IMR-90 (cell line): ENCODE data around the gene SLC6A9. TPM values are rescaled to one million over a fixed set of nuclear protein-coding genes. Genes with fewer than 3 reads are reported as not detected.

Experiments used
- ATAC-seq: fragments of 200-7000 bp; cut with Tn5 transposase; 2 replicates; pipeline ENCODE4 v1.9.1; 2020; ENCODE audit warnings: low read depth, mild to moderate bottlenecking, moderate library complexity
- BruUV-seq: library from RNA; stranded (reverse); fragments of 400-500 nt; replicated peaks from 2 replicates; lab custom pipeline; 2021; lab: Mats Ljungman, UMichigan
- CTCF ChIA-PET: fragments of 300-600 bp; formaldehyde crosslinking; extraction: SDS; loops from one replicate; lab custom pipeline; 2021; ENCODE audit warnings: antibody characterized with exemption; lab: Yijun Ruan, JAX
- POLR2A ChIA-PET: fragments of 300-600 bp; sonication (Branson Sonifier 250); formaldehyde crosslinking; loops from one replicate; lab custom pipeline; 2022; ENCODE audit warnings: antibody characterized with exemption; ENCODE audit not compliant: unreplicated experiment; lab: Charles Lee
- DNase-seq: peaks from one replicate; pipeline ENCODE4 v3.0.0; 2013
- H2AFZ ChIP-seq: replicated peaks from 2 replicates; pipeline ENCODE3; 2013; ENCODE audit warnings: low read length, mild to moderate bottlenecking; ENCODE audit not compliant: poor library complexity
- H2AK5ac ChIP-seq: 2 replicates; pipeline ENCODE4 v1.6.1; 2013; ENCODE audit warnings: low read depth, low read length, inconsistent platforms
- H2AK9ac ChIP-seq: replicated peaks from 2 replicates; pipeline ENCODE3; 2013; ENCODE audit warnings: mild to moderate bottlenecking, low read depth, low read length, moderate library complexity; ENCODE audit not compliant: poor library complexity
- H2BK120ac ChIP-seq: 2 replicates; pipeline ENCODE4 v1.6.1; 2013; ENCODE audit warnings: low read depth, low read length, inconsistent platforms
- H2BK15ac ChIP-seq: 3 replicates; pipeline ENCODE4 v1.6.1; 2013; ENCODE audit warnings: low read depth, low read length, inconsistent platforms
- H2BK20ac ChIP-seq: 2 replicates; pipeline ENCODE4 v1.6.1; 2013; ENCODE audit warnings: low read depth, mild to moderate bottlenecking, inconsistent platforms, low read length, moderate library complexity
- H2BK5ac ChIP-seq: 2 replicates; pipeline ENCODE4 v1.6.1; 2013; ENCODE audit warnings: mild to moderate bottlenecking, low read depth, low read length, inconsistent platforms; ENCODE audit not compliant: poor library complexity, severe bottlenecking
- H3K14ac ChIP-seq: replicated peaks from 2 replicates; pipeline ENCODE4 v1.6.1; 2013; ENCODE audit warnings: low read depth, low read length, inconsistent platforms
- H3K18ac ChIP-seq: 2 replicates; pipeline ENCODE4 v1.6.1; 2013; ENCODE audit warnings: low read depth, low read length, control low read depth
- H3K23ac ChIP-seq: 2 replicates; pipeline ENCODE4 v1.6.1; 2013; ENCODE audit warnings: low read depth, low read length, inconsistent platforms
- H3K27ac ChIP-seq: 2 replicates; pipeline ENCODE4 v1.5.1; 2013; ENCODE audit warnings: mild to moderate bottlenecking, control low read depth, low read length; ENCODE audit not compliant: insufficient read depth
- H3K27me3 ChIP-seq: 2 replicates; pipeline ENCODE4 v1.6.1; 2013; ENCODE audit warnings: low read length; ENCODE audit not compliant: control insufficient read depth, insufficient read depth
- H3K36me3 ChIP-seq: 2 replicates; pipeline ENCODE4 v1.6.1; 2013; ENCODE audit warnings: low read length, mixed read lengths; ENCODE audit not compliant: control insufficient read depth, insufficient read depth
- H3K4ac ChIP-seq: 2 replicates; pipeline ENCODE4 v1.6.1; 2013; ENCODE audit warnings: low read depth, low read length, inconsistent platforms
- H3K4me1 ChIP-seq: 2 replicates; pipeline ENCODE4 v1.6.1; 2013; ENCODE audit warnings: low read length, mixed read lengths; ENCODE audit not compliant: control insufficient read depth, insufficient read depth
- H3K4me2 ChIP-seq: 2 replicates; pipeline ENCODE4 v1.6.1; 2013; ENCODE audit warnings: low read depth, mild to moderate bottlenecking, control low read depth, low read length, moderate library complexity
- H3K4me3 ChIP-seq: 2 replicates; pipeline ENCODE4 v1.5.1; 2013; ENCODE audit warnings: low read depth, mild to moderate bottlenecking, control low read depth, low read length, moderate library complexity; ENCODE audit not compliant: insufficient read depth
- H3K56ac ChIP-seq: 2 replicates; pipeline ENCODE4 v1.6.1; 2013; ENCODE audit warnings: low read length, inconsistent platforms; ENCODE audit not compliant: insufficient read depth; ENCODE audit errors: extremely low read depth
- H3K79me1 ChIP-seq, 2 experiments: 2 replicates each; pipeline ENCODE4 v1.6.1; 2013; ENCODE audit warnings: low read length in 2 of 2, inconsistent platforms in 1 of 2, low read depth in 1 of 2
- H3K9ac ChIP-seq: 2 replicates; pipeline ENCODE4 v1.6.1; 2013; ENCODE audit warnings: low read depth, low read length, control low read depth
- H3K9me1 ChIP-seq: 2 replicates; pipeline ENCODE4 v1.6.1; 2013; ENCODE audit warnings: low read length, inconsistent platforms; ENCODE audit not compliant: insufficient read depth
- H3K9me3 ChIP-seq: 2 replicates; pipeline ENCODE4 v1.6.1; 2013; ENCODE audit warnings: low read length; ENCODE audit not compliant: control insufficient read depth, insufficient read depth
- H4K20me1 ChIP-seq: 2 replicates; pipeline ENCODE4 v1.6.1; 2013; ENCODE audit warnings: low read length, inconsistent platforms; ENCODE audit not compliant: insufficient read depth
- H4K5ac ChIP-seq: 2 replicates; pipeline ENCODE4 v1.6.1; 2013; ENCODE audit warnings: mild to moderate bottlenecking, low read depth, low read length, control low read depth
- H4K8ac ChIP-seq, 2 experiments: 2 replicates each; pipeline ENCODE4 v1.6.1; 2013; ENCODE audit warnings: low read depth in 2 of 2, low read length in 2 of 2, control low read depth in 1 of 2, inconsistent platforms in 1 of 2
- H4K91ac ChIP-seq: 2 replicates; pipeline ENCODE4 v1.6.1; 2013; ENCODE audit warnings: low read depth, low read length, inconsistent platforms; ENCODE audit not compliant: insufficient read depth
- BHLHE40 ChIP-seq: fragments of 150-350 bp; IDR thresholded peaks from 2 replicates; pipeline ENCODE4 v1.6.1; 2016; ENCODE audit warnings: mild to moderate bottlenecking, low read depth, low read length
- CEBPB ChIP-seq: IDR thresholded peaks from 2 replicates; pipeline ENCODE4 v1.6.1; 2012; ENCODE audit warnings: low read depth, low read length, improper control_type of control experiment
- CHD1 ChIP-seq: IDR thresholded peaks from 2 replicates; pipeline ENCODE4 v1.6.1; 2012; ENCODE audit warnings: low read depth, low read length, improper control_type of control experiment
- CTCF ChIP-seq: conservative IDR thresholded peaks from 2 replicates; pipeline ENCODE4 v1.5.1; 2012; ENCODE audit warnings: mild to moderate bottlenecking, low read depth, low read length, improper control_type of control experiment
- ELK1 ChIP-seq: fragments of 150-350 bp; IDR thresholded peaks from 2 replicates; pipeline ENCODE4 v1.6.1; 2016; ENCODE audit warnings: low read depth, mild to moderate bottlenecking, low read length, moderate library complexity, borderline replicate concordance
- FOS ChIP-seq: fragments of 150-350 bp; IDR thresholded peaks from 2 replicates; pipeline ENCODE4 v1.6.1; 2016; ENCODE audit warnings: low read depth, low read length
- MAFK ChIP-seq: IDR thresholded peaks from 2 replicates; pipeline ENCODE4 v1.6.1; 2012; ENCODE audit warnings: low read depth, low read length, improper control_type of control experiment
- MAZ ChIP-seq: IDR thresholded peaks from 2 replicates; pipeline ENCODE4 v1.6.1; 2012; ENCODE audit warnings: low read depth, mild to moderate bottlenecking, low read length, improper control_type of control experiment, moderate library complexity, borderline replicate concordance
- MXI1 ChIP-seq: IDR thresholded peaks from 2 replicates; pipeline ENCODE4 v1.6.1; 2012; ENCODE audit warnings: low read depth, mild to moderate bottlenecking, low read length, moderate library complexity, borderline replicate concordance
- NFE2L2 ChIP-seq: fragments of 150-350 bp; IDR thresholded peaks from 2 replicates; pipeline ENCODE4 v1.6.1; 2016; ENCODE audit warnings: low read depth, mild to moderate bottlenecking, low read length
- POLR2A ChIP-seq: IDR thresholded peaks from 2 replicates; pipeline ENCODE4 v1.6.1; 2012; ENCODE audit warnings: mild to moderate bottlenecking, low read depth, low read length
- RAD21 ChIP-seq: IDR thresholded peaks from 2 replicates; pipeline ENCODE4 v1.6.1; 2012; ENCODE audit warnings: low read length, improper control_type of control experiment
- RCOR1 ChIP-seq: IDR thresholded peaks from 2 replicates; pipeline ENCODE4 v1.6.1; 2012; ENCODE audit warnings: mild to moderate bottlenecking, low read length, improper control_type of control experiment; ENCODE audit not compliant: insufficient replicate concordance
- RFX5 ChIP-seq: IDR thresholded peaks from 2 replicates; pipeline ENCODE4 v1.8.0; 2012; ENCODE audit warnings: low read depth, mild to moderate bottlenecking, low read length, moderate library complexity
- SMC3 ChIP-seq: fragments of 150-350 bp; IDR thresholded peaks from 2 replicates; pipeline ENCODE4 v1.6.1; 2016; ENCODE audit warnings: low read depth, mild to moderate bottlenecking, antibody characterized with exemption, low read length, moderate library complexity
- WGBS, 2 experiments: methylation state at CpG; one replicate each; pipeline versions ENCODE4 v1.1.5 to v1.1.7; 2013; ENCODE audit warnings: missing lambda C conversion rate in 2 of 2; ENCODE audit not compliant: insufficient read length in 1 of 2; ENCODE audit errors: extremely low coverage in 2 of 2; 5-methylcytosine and 5-hydroxymethylcytosine counted together
- dilution Hi-C: fragments of 300-500 bp; cut with HindIII; formaldehyde crosslinking; loops from one replicate; pipeline ENCODE4 v1.14.3; 2018; ENCODE audit warnings: low sequenced_read_pairs; ENCODE audit not compliant: unreplicated experiment
- in situ Hi-C: fragments of 300-500 bp; cut with MboI; formaldehyde crosslinking; loops from 3 replicates; pipeline ENCODE4 v1.14.3; 2019; ENCODE audit warnings: low sequenced_read_pairs, inconsistent platforms, mixed read lengths
- intact Hi-C: fragments of 100-400 bp; cut with micrococcal nuclease; formaldehyde crosslinking; loops from 2 replicates; pipeline ENCODE4 v1.10.0; 2022
- polyA plus RNA-seq, 3 experiments: library from polyadenylated mRNA; depleted of rRNA; stranded (reverse); fragments of >200 nt; gene quantifications; 2 replicates each; pipeline ENCODE4 v1.2.3, GENCODE V29; 2012; ENCODE audit warnings: low replicate concordance in 1 of 3
- total RNA-seq: library from RNA; depleted of rRNA; stranded (reverse); fragments of >200 nt; gene quantifications from 2 replicates; pipeline ENCODE4 v1.2.3, GENCODE V29; 2012
- TF ChIP-seq, protein P1 (sequence below): fragments of 150-350 bp; IDR thresholded peaks from 2 replicates; pipeline ENCODE4 v1.6.1; 2017; ENCODE audit warnings: mild to moderate bottlenecking, antibody characterized with exemption, low read length, low read depth

SLC6A9 gene
- total and polyA plus RNA-seq, 2 of the 4 experiments (the other 2 are of a cell fraction), result 2.0 to 6.6 TPM

DNA sequence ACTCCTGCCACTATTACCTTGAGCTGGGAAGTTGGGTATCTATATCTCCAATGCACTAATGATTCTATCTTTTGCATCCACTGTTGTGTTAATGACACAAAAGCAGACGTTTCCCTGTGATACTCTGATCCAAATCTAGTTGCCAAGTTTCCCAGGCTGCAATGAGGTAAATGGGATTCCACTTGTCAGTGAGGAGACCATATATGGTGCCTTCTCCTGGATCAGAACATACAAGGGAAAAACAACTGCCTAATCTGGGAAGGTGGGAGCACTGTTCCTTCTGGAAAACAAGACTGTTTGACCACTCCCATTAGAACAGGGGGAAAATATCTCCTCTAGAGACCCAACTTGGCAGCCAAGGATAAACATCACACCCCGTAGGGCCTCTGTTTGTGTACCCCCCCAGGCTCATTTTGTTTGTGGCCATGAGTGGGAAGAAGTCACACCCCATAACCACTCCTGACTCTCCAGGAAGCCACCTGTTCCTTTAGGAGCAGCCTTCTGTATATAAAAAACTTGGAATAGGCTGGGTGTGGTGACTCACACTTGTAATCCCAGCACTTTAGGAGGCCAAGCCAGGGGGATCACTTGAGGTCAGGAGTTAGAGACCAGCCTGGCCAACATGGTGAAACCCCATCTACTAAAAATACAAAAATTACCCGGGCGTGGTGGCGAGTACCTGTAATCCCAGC lies 28.5 kb upstream of the SLC6A9 start:
- no peak overlapping the region for H4K91ac ChIP-seq
- H3K4ac ChIP-seq, result no peak overlapping the region
- H2BK20ac ChIP-seq, result no peak overlapping the region
- H3K9me1 ChIP-seq, result no peaks in the 10 kb centered on the region
- H3K36me3 ChIP-seq, result no peaks in the 10 kb centered on the region
- TF ChIP-seq CEBPB (no peak), MXI1 (no peak), RFX5 (no peak), RAD21 (no peak), BHLHE40 (no peak), POLR2A (no peak), ELK1 (no peak), FOS (no peak), CTCF (no peak), NFE2L2 (no peak), CHD1 (no peak), MAZ (no peak), SMC3 (no peak), RCOR1 (no peak), MAFK (no peak)
- TF ChIP-seq, protein P1, sequence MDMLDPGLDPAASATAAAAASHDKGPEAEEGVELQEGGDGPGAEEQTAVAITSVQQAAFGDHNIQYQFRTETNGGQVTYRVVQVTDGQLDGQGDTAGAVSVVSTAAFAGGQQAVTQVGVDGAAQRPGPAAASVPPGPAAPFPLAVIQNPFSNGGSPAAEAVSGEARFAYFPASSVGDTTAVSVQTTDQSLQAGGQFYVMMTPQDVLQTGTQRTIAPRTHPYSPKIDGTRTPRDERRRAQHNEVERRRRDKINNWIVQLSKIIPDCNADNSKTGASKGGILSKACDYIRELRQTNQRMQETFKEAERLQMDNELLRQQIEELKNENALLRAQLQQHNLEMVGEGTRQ, result no peak
- no peaks in the 10 kb centered on the region for H4K20me1 ChIP-seq
- ATAC-seq (0 out of 2 replicates have a peak, but pooled peaks have one; percentile 37), DNase-seq (peak; percentile 40)
- CTCF ChIA-PET, result no interaction called here
- H2AFZ ChIP-seq, result no peak overlapping the region
- no peaks in the 10 kb centered on the region for H3K9me3 ChIP-seq
- no peak overlapping the region for H2BK5ac ChIP-seq
- no peak overlapping the region for H3K23ac ChIP-seq
- no peaks in the 10 kb centered on the region for H3K27me3 ChIP-seq
- H3K4me3 ChIP-seq, result no peak overlapping the region
- H2AK9ac ChIP-seq, result no peak overlapping the region
- dilution Hi-C loops (no loop called here), in situ Hi-C loops (no loop called here), intact Hi-C loops (no loop called here)
- no peak overlapping the region for H3K56ac ChIP-seq
- H3K79me1 ChIP-seq, result no peaks in the 10 kb centered on the region; a peak in 1 of 4 replicates
- H3K27ac ChIP-seq, result no peak overlapping the region
- no peak overlapping the region for H3K18ac ChIP-seq
- H3K4me1 ChIP-seq, result 0 out of 2 replicates have a peak, but pooled peaks cover 1% of the 10 kb centered on the region
- H2BK120ac ChIP-seq, result no peak overlapping the region
- H3K14ac ChIP-seq, result no peak overlapping the region
- POLR2A ChIA-PET, result no interaction called here
- H3K9ac ChIP-seq, result no peak overlapping the region
- no peak overlapping the region for H2BK15ac ChIP-seq
- no CpG with 5 or more reads among the region's 5 CpGs for WGBS, 2 experiments
- H2AK5ac ChIP-seq, result no peak overlapping the region
- H4K8ac ChIP-seq, result no peak overlapping the region
- H4K5ac ChIP-seq, result no peak overlapping the region
- BruUV-seq, result no TSS peak
- H3K4me2 ChIP-seq, result no peak overlapping the region
